Mucosa of descending colon (tissue), 3 donors: ENCODE measurements around the gene FAM98B. TPM values are rescaled to one million over a fixed set of nuclear protein-coding genes. Genes with fewer than 3 reads are reported as not detected.
A peak's percentile ranks its signal among the peaks of the same experiment; 100 is the strongest.

ENCODE experiments used
- ATAC-seq: fragments of 200-7000 bp; cut with Tn5 transposase; one replicate; pipeline ENCODE4 v1.9.1; 2020; ENCODE audit warnings: mild to moderate bottlenecking, moderate library complexity
- DNase-seq, 3 donors: peaks; one replicate each; pipeline ENCODE4 v3.0.0-alpha.2; 2020
- H3K36me3 ChIP-seq: fragments of 200-600 bp; one replicate; pipeline ENCODE4 v1.8.0; 2021; ENCODE audit warnings: low read depth, mild to moderate bottlenecking
- H3K4me1 ChIP-seq: fragments of 200-600 bp; one replicate; pipeline ENCODE4 v1.8.0; 2021; ENCODE audit warnings: low read depth, mild to moderate bottlenecking
- H3K4me3 ChIP-seq: fragments of 200-600 bp; one replicate; pipeline ENCODE4 v1.8.0; 2021; ENCODE audit warnings: mild to moderate bottlenecking
- H3K9me3 ChIP-seq: fragments of 200-600 bp; one replicate; pipeline ENCODE4 v1.8.0; 2021; ENCODE audit warnings: mild to moderate bottlenecking
- intact Hi-C, 2 donors: fragments of 100-400 bp; cut with DNase I in 1 of 2; cut with micrococcal nuclease in 1 of 2; formaldehyde crosslinking; loops; one replicate each; pipeline versions ENCODE4 v1.11.0 to v1.11.1; 2022; cut with DNase I, micrococcal nuclease
- total RNA-seq, 3 donors: library from RNA; stranded (reverse); fragmentation: NEBNext Ultra II Directional in 2 of 3; extraction: Animal tissue kit (Norgen Biotek cat#: 25700) in 2 of 3; gene quantifications; one replicate each; pipeline versions ENCODE4 v1.2.1 to v1.2.4, GENCODE V29; 2021 to 2023
- TF ChIP-seq, protein P1 (sequence below): fragments of 200-600 bp; IDR thresholded peaks from one replicate; pipeline ENCODE4 v1.8.0; 2022; ENCODE audit warnings: antibody characterized with exemption, mild to moderate bottlenecking
- donor health status: DM: no; HTN: no; CAD: no; lungs with moderate emphysema.
- donor health status: DM: no; HTN: no; CAD: no.
- donor health status: DM: no; HTN: yes; CAD: no.

Gene FAM98B
- total RNA-seq, 3 donors from 2014 or later, result 15.8 to 29.7 (median 21.9) TPM

DNA sequence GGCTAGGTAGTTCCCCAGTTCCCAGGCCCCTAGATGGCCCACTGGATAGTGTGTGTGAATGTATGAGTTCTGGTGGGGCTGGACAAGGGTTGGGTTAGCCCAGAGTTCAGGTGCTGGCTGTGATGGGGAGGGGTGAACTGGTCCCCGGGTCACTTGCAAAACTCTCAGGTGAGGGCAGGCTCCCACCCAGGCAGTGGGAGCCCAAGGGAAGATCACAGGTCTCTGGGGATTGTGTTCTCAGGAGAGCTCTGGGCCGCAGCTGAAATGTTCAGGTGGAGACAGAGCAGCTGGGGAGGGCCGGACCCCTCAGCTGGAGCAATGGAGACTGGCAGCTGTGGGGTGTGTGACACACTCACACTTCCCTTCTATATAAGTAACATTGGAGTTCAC, 12.8 kb upstream of the FAM98B start:
- no peak overlapping the region for H3K4me3 ChIP-seq
- no peaks in the 10 kb centered on the region for H3K4me1 ChIP-seq
- no peaks in the 10 kb centered on the region for H3K9me3 ChIP-seq
- TF ChIP-seq, protein P1, sequence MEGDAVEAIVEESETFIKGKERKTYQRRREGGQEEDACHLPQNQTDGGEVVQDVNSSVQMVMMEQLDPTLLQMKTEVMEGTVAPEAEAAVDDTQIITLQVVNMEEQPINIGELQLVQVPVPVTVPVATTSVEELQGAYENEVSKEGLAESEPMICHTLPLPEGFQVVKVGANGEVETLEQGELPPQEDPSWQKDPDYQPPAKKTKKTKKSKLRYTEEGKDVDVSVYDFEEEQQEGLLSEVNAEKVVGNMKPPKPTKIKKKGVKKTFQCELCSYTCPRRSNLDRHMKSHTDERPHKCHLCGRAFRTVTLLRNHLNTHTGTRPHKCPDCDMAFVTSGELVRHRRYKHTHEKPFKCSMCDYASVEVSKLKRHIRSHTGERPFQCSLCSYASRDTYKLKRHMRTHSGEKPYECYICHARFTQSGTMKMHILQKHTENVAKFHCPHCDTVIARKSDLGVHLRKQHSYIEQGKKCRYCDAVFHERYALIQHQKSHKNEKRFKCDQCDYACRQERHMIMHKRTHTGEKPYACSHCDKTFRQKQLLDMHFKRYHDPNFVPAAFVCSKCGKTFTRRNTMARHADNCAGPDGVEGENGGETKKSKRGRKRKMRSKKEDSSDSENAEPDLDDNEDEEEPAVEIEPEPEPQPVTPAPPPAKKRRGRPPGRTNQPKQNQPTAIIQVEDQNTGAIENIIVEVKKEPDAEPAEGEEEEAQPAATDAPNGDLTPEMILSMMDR, result no peak
- H3K36me3 ChIP-seq, result no peaks in the 10 kb centered on the region
- intact Hi-C loops, result loop anchor here (5.0 to 10.0 kb wide), 2 partner anchors 241 to 244 kb away; no protein-coding TSS in a partner anchor
- DNase-seq, result no peak
- ATAC-seq, result no peak

DNA sequence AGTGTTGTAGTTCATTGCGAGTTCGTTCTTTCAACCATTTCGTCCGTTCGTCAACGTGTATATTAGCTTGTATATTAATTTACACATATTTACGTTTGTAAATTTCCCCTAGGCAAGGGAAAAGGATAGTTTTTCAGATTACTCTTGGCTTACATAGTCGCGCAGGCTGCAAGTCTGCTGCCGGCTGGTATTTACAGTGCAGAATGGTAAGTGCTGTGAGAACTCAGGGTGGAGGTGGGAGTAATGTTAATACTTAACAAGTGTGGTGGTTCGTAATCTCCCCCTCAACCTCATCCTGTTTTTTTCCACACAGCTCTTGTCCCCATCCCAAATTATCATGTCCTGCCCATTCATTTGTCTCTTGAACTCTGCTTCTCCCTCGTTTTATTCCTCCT, 766 bp downstream of the FAM98B start:
- peak overlapping the region; percentile 76 for H3K4me3 ChIP-seq
- H3K9me3 ChIP-seq, result no peaks in the 10 kb centered on the region
- H3K36me3 ChIP-seq, result no peaks in the 10 kb centered on the region
- H3K4me1 ChIP-seq, result peaks cover 10% of the 10 kb centered on the region
- DNase-seq (no peak), ATAC-seq (no peak)
- intact Hi-C loops, result no loop called here
- TF ChIP-seq, protein P1, result no peak

DNA sequence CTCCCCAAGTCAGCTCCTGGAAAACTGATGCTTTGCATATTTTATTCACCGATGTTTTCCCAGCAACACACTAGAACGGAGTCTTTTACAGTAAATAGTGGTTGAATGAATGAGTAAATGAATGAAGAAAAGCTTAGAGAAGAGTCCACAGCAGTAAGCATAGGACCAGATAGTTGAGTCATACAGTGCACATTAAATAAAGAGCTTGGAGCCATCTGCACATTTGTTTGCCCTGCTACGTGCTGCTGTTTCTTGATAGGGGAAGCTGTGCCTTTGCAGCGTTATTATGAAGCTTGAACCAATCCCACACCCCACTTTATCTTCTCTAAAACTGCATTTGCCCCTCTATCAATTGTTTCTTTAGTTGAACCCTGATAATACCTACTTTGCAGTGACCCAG, 1.2 kb downstream of the FAM98B start:
- DNase-seq, result no peak
- Histone ChIP-seq H3K36me3 (no peaks in the 10 kb centered on the region), H3K9me3 (no peaks in the 10 kb centered on the region), H3K4me3 (no peak overlapping the region), H3K4me1 (peaks cover 10% of the 10 kb centered on the region)
- TF ChIP-seq, protein P1, result no peak
- intact Hi-C loops, result no loop called here
- no peak for ATAC-seq

DNA sequence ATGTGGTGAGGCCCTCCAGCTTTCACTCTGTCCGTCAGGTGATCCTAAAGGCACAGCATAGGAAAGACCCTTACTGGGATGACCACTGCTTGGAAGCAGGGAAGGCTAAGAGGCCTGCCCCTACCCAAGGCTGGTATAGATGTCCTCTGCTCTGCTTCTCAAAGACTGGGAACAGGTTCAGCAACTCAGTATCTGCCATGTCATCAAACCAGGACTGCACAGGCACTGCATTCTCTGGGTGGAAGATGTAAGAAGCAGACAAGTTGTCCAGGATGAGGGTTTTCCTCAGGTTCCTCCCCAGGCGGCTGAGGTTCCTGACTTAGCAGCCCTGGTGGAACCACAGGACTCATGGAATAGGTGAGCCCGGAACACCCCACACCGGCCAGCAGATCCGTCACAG, 4.7 kb downstream of the FAM98B start:
- DNase-seq (no peak), ATAC-seq (no peak)
- Histone ChIP-seq H3K4me3 (no peak overlapping the region), H3K36me3 (no peaks in the 10 kb centered on the region), H3K9me3 (no peaks in the 10 kb centered on the region), H3K4me1 (peaks cover 21% of the 10 kb centered on the region)
- intact Hi-C loops, result no loop called here
- TF ChIP-seq, protein P1, result no peak

DNA sequence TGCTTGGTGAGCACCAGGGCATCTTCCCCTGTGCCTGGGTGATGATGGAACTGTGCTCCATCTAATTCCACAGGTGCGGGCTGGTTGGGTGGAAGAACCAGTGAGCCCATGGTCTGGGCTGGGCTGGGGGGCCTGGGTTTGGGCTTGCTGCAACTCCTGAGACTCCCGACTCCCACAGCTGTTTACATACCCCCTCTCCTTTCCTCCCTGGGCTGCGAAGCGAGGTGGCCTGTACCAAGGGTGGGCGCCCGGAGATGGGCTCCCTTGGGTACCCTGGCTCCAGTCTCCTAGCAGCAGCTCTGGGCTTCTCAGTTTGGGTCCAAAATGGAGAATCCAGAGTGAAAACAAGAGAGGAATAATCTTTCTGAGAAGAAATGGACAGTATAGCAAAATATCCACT, 5.6 kb downstream of the FAM98B start:
- Histone ChIP-seq H3K4me3 (no peak overlapping the region), H3K36me3 (no peaks in the 10 kb centered on the region), H3K4me1 (peaks cover 25% of the 10 kb centered on the region), H3K9me3 (no peaks in the 10 kb centered on the region)
- TF ChIP-seq, protein P1, result no peak
- ATAC-seq (no peak), DNase-seq (no peak)
- intact Hi-C loops, result no loop called here

DNA sequence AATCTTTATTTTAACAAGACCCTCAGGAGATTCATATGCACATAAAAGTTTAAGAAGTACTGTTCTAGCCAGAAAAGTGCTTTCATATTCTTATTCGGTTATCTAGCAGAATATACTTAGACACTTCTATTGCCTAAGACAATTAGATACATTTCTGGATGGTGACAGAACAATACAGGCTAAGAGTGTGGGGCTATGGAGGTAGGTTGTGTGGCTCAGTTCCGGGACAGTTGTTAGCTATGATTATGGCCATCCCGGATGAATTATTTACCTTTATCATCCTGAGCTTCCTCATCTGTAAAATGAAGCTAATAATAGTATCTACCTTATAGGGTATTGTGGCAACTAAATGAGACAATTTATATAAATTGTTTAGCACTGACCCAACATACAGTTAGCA, 6.6 kb downstream of the FAM98B start:
- peak; percentile 46 for ATAC-seq
- no peak overlapping the region for H3K4me3 ChIP-seq
- intact Hi-C loops, result no loop called here
- DNase-seq, result no peak
- no peaks in the 10 kb centered on the region for H3K9me3 ChIP-seq
- peaks cover 15% of the 10 kb centered on the region for H3K4me1 ChIP-seq
- H3K36me3 ChIP-seq, result no peaks in the 10 kb centered on the region
- TF ChIP-seq, protein P1, result no peak
